Astrocyte (in vitro differentiated cells and primary cell): ENCODE results near the gene PCGF3. TPM values are rescaled to one million over a fixed set of nuclear protein-coding genes. Genes with fewer than 3 reads are reported as not detected.

ENCODE experiments used
- DNase-seq: peaks from one replicate; pipeline ENCODE4 v3.0.0-alpha.2; 2010; ENCODE audit warnings: low read depth
- FAIRE-seq: peaks from 2 replicates; lab custom pipeline; 2011; peaks lifted over from hg19 to GRCh38; lab: Jason Lieb, UNC
- H2AFZ ChIP-seq: 2 replicates; pipeline ENCODE4 v1.6.0; 2012; ENCODE audit warnings: low read depth, low read length, inconsistent platforms
- H3K27ac ChIP-seq: 2 replicates; pipeline ENCODE4 v1.5.1; 2011; ENCODE audit warnings: low read depth, low read length, inconsistent platforms
- H3K27me3 ChIP-seq: 2 replicates; pipeline ENCODE4 v1.6.0; 2011; ENCODE audit warnings: low read length, inconsistent platforms; ENCODE audit not compliant: insufficient read depth
- H3K36me3 ChIP-seq: 2 replicates; pipeline ENCODE4 v1.5.1; 2011; ENCODE audit warnings: low read length, inconsistent platforms; ENCODE audit not compliant: insufficient read depth
- H3K4me1 ChIP-seq: 2 replicates; pipeline ENCODE4 v1.5.1; 2011; ENCODE audit warnings: low read length, inconsistent platforms; ENCODE audit not compliant: insufficient read depth
- H3K4me2 ChIP-seq: 2 replicates; pipeline ENCODE4 v1.6.0; 2012; ENCODE audit warnings: low read length, inconsistent platforms
- H3K4me3 ChIP-seq: 2 replicates; pipeline ENCODE4 v1.5.1; 2011; ENCODE audit warnings: low read depth, mild to moderate bottlenecking, low read length, inconsistent platforms; ENCODE audit not compliant: insufficient read depth
- H3K79me2 ChIP-seq: 2 replicates; pipeline ENCODE4 v1.6.0; 2012; ENCODE audit warnings: mild to moderate bottlenecking, low read length, inconsistent platforms; ENCODE audit not compliant: insufficient read depth
- H3K9ac ChIP-seq: 2 replicates; pipeline ENCODE4 v1.6.0; 2012; ENCODE audit warnings: mild to moderate bottlenecking, low read length, inconsistent platforms
- H3K9me3 ChIP-seq: 2 replicates; pipeline ENCODE4 v1.5.1; 2012; ENCODE audit warnings: low read depth, mild to moderate bottlenecking, low read length, inconsistent platforms; ENCODE audit not compliant: insufficient read depth
- H4K20me1 ChIP-seq: 2 replicates; pipeline ENCODE4 v1.6.0; 2012; ENCODE audit warnings: low read length, inconsistent platforms; ENCODE audit not compliant: insufficient read depth
- H3K27ac Mint-ChIP-seq: one replicate; pipeline ENCODE4 v1.8.0; 2021; ENCODE audit warnings: mild to moderate bottlenecking, mixed read lengths; ENCODE audit not compliant: unreplicated experiment
- H3K27me3 Mint-ChIP-seq: one replicate; pipeline ENCODE4 v1.8.0; 2021; ENCODE audit warnings: low read depth, mixed read lengths; ENCODE audit not compliant: unreplicated experiment
- H3K36me3 Mint-ChIP-seq: one replicate; pipeline ENCODE4 v1.8.0; 2021; ENCODE audit warnings: low read depth, mixed read lengths; ENCODE audit not compliant: unreplicated experiment
- H3K4me1 Mint-ChIP-seq: one replicate; pipeline ENCODE4 v1.8.0; 2021; ENCODE audit warnings: low read depth, mixed read lengths; ENCODE audit not compliant: unreplicated experiment
- H3K4me3 Mint-ChIP-seq: one replicate; pipeline ENCODE4 v1.8.0; 2021; ENCODE audit warnings: mild to moderate bottlenecking, moderate library complexity, mixed read lengths; ENCODE audit not compliant: unreplicated experiment
- H3K9me3 Mint-ChIP-seq: one replicate; pipeline ENCODE4 v1.8.0; 2021; ENCODE audit warnings: mild to moderate bottlenecking, mixed read lengths; ENCODE audit not compliant: unreplicated experiment
- EZH2 ChIP-seq: IDR thresholded peaks from 2 replicates; pipeline ENCODE4 v1.6.1; 2012; ENCODE audit warnings: mild to moderate bottlenecking, low read length, inconsistent platforms; ENCODE audit not compliant: insufficient read depth
- total RNA-seq: library from RNA; stranded (reverse); gene quantifications from 2 replicates; pipeline ENCODE4 v1.2.1, GENCODE V29; 2021
- TF ChIP-seq, protein P1 (sequence below): IDR thresholded peaks from 2 replicates; pipeline ENCODE4 v1.5.1; 2011; ENCODE audit warnings: low read depth, mild to moderate bottlenecking, inconsistent platforms, low read length, moderate library complexity; ENCODE audit not compliant: insufficient read depth

PCGF3 gene
- total RNA-seq, 1 donor from 2014 or later, result 65.7 TPM

- Mint-ChIP-seq H3K4me1 (no peaks in the 10 kb centered on the region), H3K9me3 (peaks cover 2% of the 10 kb centered on the region), H3K4me3 (no peak overlapping the region), H3K27me3 (no peaks in the 10 kb centered on the region), H3K36me3 (no peaks in the 10 kb centered on the region), H3K27ac (no peak overlapping the region)
- no peak overlapping the region for H3K4me3 ChIP-seq
- FAIRE-seq (no peak), DNase-seq (no peak)
- no peaks in the 10 kb centered on the region for H3K36me3 ChIP-seq
- no peaks in the 10 kb centered on the region for H3K27me3 ChIP-seq
- no peaks in the 10 kb centered on the region for H3K9me3 ChIP-seq
- no peak overlapping the region for H2AFZ ChIP-seq
- H3K79me2 ChIP-seq, result no peaks in the 10 kb centered on the region
- TF ChIP-seq, protein P1, sequence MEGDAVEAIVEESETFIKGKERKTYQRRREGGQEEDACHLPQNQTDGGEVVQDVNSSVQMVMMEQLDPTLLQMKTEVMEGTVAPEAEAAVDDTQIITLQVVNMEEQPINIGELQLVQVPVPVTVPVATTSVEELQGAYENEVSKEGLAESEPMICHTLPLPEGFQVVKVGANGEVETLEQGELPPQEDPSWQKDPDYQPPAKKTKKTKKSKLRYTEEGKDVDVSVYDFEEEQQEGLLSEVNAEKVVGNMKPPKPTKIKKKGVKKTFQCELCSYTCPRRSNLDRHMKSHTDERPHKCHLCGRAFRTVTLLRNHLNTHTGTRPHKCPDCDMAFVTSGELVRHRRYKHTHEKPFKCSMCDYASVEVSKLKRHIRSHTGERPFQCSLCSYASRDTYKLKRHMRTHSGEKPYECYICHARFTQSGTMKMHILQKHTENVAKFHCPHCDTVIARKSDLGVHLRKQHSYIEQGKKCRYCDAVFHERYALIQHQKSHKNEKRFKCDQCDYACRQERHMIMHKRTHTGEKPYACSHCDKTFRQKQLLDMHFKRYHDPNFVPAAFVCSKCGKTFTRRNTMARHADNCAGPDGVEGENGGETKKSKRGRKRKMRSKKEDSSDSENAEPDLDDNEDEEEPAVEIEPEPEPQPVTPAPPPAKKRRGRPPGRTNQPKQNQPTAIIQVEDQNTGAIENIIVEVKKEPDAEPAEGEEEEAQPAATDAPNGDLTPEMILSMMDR, result no peak
- TF ChIP-seq EZH2, result no peak
- H4K20me1 ChIP-seq, result no peaks in the 10 kb centered on the region
- H3K27ac ChIP-seq, result no peak overlapping the region
- no peak overlapping the region for H3K4me2 ChIP-seq
- H3K9ac ChIP-seq, result no peak overlapping the region
- H3K4me1 ChIP-seq, result no peaks in the 10 kb centered on the region
These were observed 39.7 kb upstream of the PCGF3 start for GRCh38 chr4:665751-666435.

- no peak for TF ChIP-seq EZH2
- TF ChIP-seq, protein P1, result no peak
- H3K36me3 ChIP-seq, result peaks cover under 1% of the 10 kb centered on the region
- H3K4me3 ChIP-seq, result no peak overlapping the region
- no peak overlapping the region for H3K9ac ChIP-seq
- H3K4me1 ChIP-seq, result no peaks in the 10 kb centered on the region
- no peaks in the 10 kb centered on the region for H3K4me1 Mint-ChIP-seq
- no peaks in the 10 kb centered on the region for H3K36me3 Mint-ChIP-seq
- no peaks in the 10 kb centered on the region for H3K9me3 ChIP-seq
- no peaks in the 10 kb centered on the region for H3K9me3 Mint-ChIP-seq
- H3K27me3 ChIP-seq, result no peaks in the 10 kb centered on the region
- no peak for DNase-seq
- H3K27ac Mint-ChIP-seq, result no peak overlapping the region
- H3K27me3 Mint-ChIP-seq, result no peaks in the 10 kb centered on the region
- no peak overlapping the region for H3K27ac ChIP-seq
- no peaks in the 10 kb centered on the region for H4K20me1 ChIP-seq
- no peak overlapping the region for H3K4me2 ChIP-seq
- no peak overlapping the region for H2AFZ ChIP-seq
- no peak for FAIRE-seq
- H3K4me3 Mint-ChIP-seq, result no peak overlapping the region
- no peaks in the 10 kb centered on the region for H3K79me2 ChIP-seq
These were observed 39.2 kb upstream of the PCGF3 start for GRCh38 chr4:666436-666810.

DNA sequence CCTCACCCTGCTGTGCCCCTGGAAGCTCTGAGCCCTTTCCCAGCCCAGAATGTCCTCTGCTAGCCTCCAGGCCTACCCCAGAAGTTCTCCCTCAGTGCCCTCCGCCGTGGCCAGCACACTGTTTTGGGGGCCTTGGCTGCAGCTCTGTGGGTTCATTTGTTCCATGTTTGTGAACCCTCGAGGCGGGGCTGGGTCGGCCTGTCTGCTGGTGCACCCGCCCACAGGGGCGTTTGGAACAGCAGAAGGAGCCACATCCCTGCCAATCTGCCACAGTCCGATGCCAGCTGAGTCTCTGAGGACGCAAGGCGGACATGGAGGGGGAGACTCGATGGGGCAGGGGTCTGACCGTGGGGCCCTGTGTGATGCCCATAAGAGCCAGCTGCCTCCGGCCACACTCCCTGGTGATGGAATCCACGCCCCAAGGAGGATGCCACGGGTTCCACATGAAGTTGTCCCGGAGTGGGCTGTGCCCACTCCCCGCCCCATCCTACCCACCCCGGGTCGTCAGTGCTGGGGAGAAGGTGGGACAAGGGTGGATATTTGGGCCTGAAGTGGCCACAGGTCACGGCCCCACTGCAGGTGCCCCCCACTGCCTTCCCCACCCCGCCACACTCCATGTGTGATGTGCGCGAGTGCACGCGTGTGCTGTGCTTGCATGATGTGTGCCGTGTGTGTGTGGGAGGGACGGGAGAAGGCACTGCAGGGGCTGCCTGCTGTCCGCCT lies 38.6 kb upstream of the PCGF3 start:
- Mint-ChIP-seq H3K9me3 (no peaks in the 10 kb centered on the region), H3K36me3 (no peaks in the 10 kb centered on the region), H3K4me1 (no peaks in the 10 kb centered on the region), H3K27me3 (no peaks in the 10 kb centered on the region), H3K27ac (no peak overlapping the region), H3K4me3 (no peak overlapping the region)
- TF ChIP-seq, protein P1, result no peak
- no peak for TF ChIP-seq EZH2
- no peak for FAIRE-seq
- H3K27me3 ChIP-seq, result no peaks in the 10 kb centered on the region
- no peak overlapping the region for H3K9ac ChIP-seq
- H3K36me3 ChIP-seq, result peaks cover 7% of the 10 kb centered on the region
- H3K79me2 ChIP-seq, result peaks cover under 1% of the 10 kb centered on the region
- no peak overlapping the region for H3K4me2 ChIP-seq
- DNase-seq, result no peak
- H3K9me3 ChIP-seq, result no peaks in the 10 kb centered on the region
- no peaks in the 10 kb centered on the region for H4K20me1 ChIP-seq
- no peak overlapping the region for H3K4me3 ChIP-seq
- H3K27ac ChIP-seq, result no peak overlapping the region
- no peak overlapping the region for H2AFZ ChIP-seq
- no peaks in the 10 kb centered on the region for H3K4me1 ChIP-seq
